ENCODE data around the gene MGA. TPM values are rescaled to one million over a fixed set of nuclear protein-coding genes. Genes with fewer than 3 reads are reported as not detected.
"Not testable (repeated sequence)": the region's sequence is repeated elsewhere in the genome, so short reads cannot be mapped to it uniquely, and the experiment has no call there.

MGA gene
- total RNA-seq, 4 donors from 2014 or later: 54.8 to 156 (median 114) TPM

DNA sequence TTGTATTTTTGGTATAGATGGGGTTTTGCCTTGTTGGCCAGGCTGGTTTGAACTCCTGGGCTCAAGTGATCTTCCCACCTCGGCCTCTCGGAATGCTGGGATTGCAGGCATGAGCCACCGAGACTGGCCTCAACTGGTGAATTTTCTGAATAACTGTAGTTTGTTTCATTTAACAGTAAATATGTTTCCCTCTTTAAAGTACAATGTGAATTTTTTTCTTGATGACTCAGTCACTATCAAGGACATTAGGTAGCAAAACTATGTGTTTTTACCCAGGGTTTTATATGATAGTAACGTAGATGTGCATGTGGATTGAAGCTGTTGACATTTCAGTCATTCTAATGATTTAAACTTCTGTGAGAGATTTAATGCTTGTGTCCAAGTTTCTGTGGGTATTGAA, 73.9 kb downstream of the MGA start:
- intact Hi-C loops (cut with DNase I; ENCODE audit: low total_unique reads): no loop called here
- DNase-seq: no peak
- H3K27me3 ChIP-seq: no peaks in the 10 kb centered on the region
- H3K9me3 ChIP-seq: no peaks in the 10 kb centered on the region
- H3K4me3 ChIP-seq: no peak overlapping the region
- no peak overlapping the region for H3K27ac ChIP-seq
- H3K4me1 ChIP-seq: no peaks in the 10 kb centered on the region
- TF ChIP-seq POLR2A (IDR thresholded peaks at IDR 0.05): no peak
- TF ChIP-seq, protein P1, sequence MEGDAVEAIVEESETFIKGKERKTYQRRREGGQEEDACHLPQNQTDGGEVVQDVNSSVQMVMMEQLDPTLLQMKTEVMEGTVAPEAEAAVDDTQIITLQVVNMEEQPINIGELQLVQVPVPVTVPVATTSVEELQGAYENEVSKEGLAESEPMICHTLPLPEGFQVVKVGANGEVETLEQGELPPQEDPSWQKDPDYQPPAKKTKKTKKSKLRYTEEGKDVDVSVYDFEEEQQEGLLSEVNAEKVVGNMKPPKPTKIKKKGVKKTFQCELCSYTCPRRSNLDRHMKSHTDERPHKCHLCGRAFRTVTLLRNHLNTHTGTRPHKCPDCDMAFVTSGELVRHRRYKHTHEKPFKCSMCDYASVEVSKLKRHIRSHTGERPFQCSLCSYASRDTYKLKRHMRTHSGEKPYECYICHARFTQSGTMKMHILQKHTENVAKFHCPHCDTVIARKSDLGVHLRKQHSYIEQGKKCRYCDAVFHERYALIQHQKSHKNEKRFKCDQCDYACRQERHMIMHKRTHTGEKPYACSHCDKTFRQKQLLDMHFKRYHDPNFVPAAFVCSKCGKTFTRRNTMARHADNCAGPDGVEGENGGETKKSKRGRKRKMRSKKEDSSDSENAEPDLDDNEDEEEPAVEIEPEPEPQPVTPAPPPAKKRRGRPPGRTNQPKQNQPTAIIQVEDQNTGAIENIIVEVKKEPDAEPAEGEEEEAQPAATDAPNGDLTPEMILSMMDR (IDR thresholded peaks at IDR 0.05): no peak
- no peaks in the 10 kb centered on the region for H3K36me3 ChIP-seq

DNA sequence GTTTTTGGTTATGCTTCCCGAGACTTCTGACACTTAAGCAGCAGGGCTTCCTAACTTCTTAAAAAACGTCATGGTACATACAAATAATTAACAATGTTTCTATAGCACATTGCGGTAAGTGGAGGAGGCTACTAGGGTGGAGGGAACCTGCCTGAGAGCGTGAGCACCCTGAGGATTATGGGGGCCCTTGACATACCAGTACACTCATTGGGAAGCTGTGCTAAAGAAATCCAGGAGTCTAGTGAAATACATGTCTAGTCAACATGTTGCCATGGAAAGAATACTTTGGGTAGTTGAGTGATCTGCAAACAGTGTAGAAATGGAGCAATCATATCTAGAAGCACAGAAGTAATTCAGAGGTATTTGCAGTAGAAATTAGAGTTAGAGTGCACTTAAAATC, 74.8 kb downstream of the MGA start:
- intact Hi-C loops (cut with DNase I; ENCODE audit: low total_unique reads): no loop called here
- TF ChIP-seq POLR2A (IDR thresholded peaks at IDR 0.05): no peak
- TF ChIP-seq, protein P1 (IDR thresholded peaks at IDR 0.05): no peak
- H3K27me3 ChIP-seq: no peaks in the 10 kb centered on the region
- H3K4me1 ChIP-seq: no peaks in the 10 kb centered on the region
- H3K36me3 ChIP-seq: no peaks in the 10 kb centered on the region
- H3K9me3 ChIP-seq: no peaks in the 10 kb centered on the region
- no peak overlapping the region for H3K4me3 ChIP-seq
- H3K27ac ChIP-seq: no peak overlapping the region
- DNase-seq: no peak

- H3K36me3 ChIP-seq: not testable (repeated sequence)
These were observed 75.3 kb downstream of the MGA start for GRCh38 chr15:41735492-41735891.

GRCh38 chr15:41746802-41747201, 86.6 kb downstream of the MGA start:
- Histone ChIP-seq H3K36me3 (no peaks in the 10 kb centered on the region), H3K27me3 (no peaks in the 10 kb centered on the region), H3K4me1 (no peaks in the 10 kb centered on the region), H3K9me3 (no peaks in the 10 kb centered on the region), H3K27ac (no peak overlapping the region), H3K4me3 (no peak overlapping the region)
- intact Hi-C loops (cut with DNase I; ENCODE audit: low total_unique reads): no loop called here
- TF ChIP-seq, protein P1 (IDR thresholded peaks at IDR 0.05): no peak
- TF ChIP-seq POLR2A (IDR thresholded peaks at IDR 0.05): no peak
- no peak for DNase-seq

More at GRCh38 chr15:41735492-41735891, 75.3 kb downstream of the MGA start:
- H3K4me3 ChIP-seq; H3K4me1 ChIP-seq; intact Hi-C loops (cut with DNase I; ENCODE audit: low total_unique reads); H3K27me3 ChIP-seq; H3K9me3 ChIP-seq; DNase-seq; H3K27ac ChIP-seq: not testable (repeated sequence)

DNA sequence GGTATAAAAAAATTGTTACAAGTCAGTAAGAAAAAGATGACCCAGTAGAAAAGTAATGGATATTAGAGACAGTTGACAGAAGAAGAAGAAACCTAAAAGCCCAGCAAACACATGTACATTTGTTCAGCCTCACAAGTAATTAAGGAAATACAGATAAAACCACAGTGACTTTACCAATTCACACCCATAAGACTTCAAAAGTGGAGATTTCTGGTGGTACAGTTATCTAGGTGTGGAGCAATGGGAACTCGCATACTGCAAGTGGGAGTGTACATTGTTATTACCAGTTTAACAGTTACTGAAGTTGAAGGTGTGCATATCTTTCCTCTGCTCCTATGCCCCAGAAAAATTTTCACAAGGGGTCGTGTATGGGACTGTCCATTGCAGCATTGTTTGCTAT, 96.0 kb downstream of the MGA start:
- H3K4me1 ChIP-seq: no peaks in the 10 kb centered on the region
- DNase-seq: no peak
- no peak for TF ChIP-seq POLR2A (IDR thresholded peaks at IDR 0.05)
- TF ChIP-seq, protein P1 (IDR thresholded peaks at IDR 0.05): no peak
- H3K9me3 ChIP-seq: no peaks in the 10 kb centered on the region
- H3K4me3 ChIP-seq: no peak overlapping the region
- intact Hi-C loops (cut with DNase I; ENCODE audit: low total_unique reads): no loop called here
- H3K27ac ChIP-seq: no peak overlapping the region
- no peaks in the 10 kb centered on the region for H3K27me3 ChIP-seq
- no peaks in the 10 kb centered on the region for H3K36me3 ChIP-seq

DNA sequence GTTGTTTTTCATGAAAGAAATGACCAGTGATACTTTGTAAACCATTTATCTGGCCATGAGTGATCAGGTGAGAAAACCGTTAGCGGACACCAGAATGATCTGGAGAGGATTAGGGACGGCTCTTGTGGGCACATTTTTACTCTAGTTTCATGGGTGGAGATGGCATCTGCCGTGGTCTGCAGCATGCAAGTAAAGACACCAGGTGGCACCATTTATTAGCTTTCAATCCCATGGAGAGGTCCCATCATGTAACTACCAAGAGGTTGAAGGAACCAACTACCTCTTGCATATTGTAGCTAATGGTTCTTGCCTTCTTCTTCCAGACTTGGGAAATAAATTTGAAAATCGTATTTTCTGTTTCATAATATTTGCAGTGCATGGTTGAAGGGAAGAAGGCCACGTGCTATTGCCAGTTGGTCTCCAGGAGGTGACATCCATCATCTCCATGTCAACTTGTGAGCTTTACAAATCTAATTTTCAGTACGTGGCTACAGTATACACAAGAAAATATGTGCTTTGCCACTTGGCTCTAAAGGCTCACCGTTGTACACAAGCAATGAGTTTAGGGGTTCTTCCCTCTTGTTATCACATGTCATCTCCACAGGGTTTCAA, 112.6 kb downstream of the MGA start:
- intact Hi-C loops (cut with DNase I; ENCODE audit: low total_unique reads): loop anchor here (5.0 kb wide), 1 partner anchor 39 kb away; no protein-coding TSS in a partner anchor
- peak overlapping the region; percentile 87 for H3K27ac ChIP-seq

More for the DNA sequence above, 112.6 kb downstream of the MGA start:
- no peaks in the 10 kb centered on the region for H3K36me3 ChIP-seq
- H3K9me3 ChIP-seq: no peaks in the 10 kb centered on the region
- DNase-seq: peak; percentile 47 to 49
- H3K4me1 ChIP-seq: peaks cover 6% of the 10 kb centered on the region in 2 donors
- H3K4me3 ChIP-seq: no peak overlapping the region
- TF ChIP-seq, protein P1 (IDR thresholded peaks at IDR 0.05): peak; percentile 59 to 88 (median 70)
- TF ChIP-seq POLR2A (IDR thresholded peaks at IDR 0.05): no peak
- H3K27me3 ChIP-seq: no peaks in the 10 kb centered on the region
